ENCODE results near the gene HSD17B2.

- no peak for TF ChIP-seq POLR2A (IDR thresholded peaks at IDR 0.05)
- no peak for TF ChIP-seq CTCF (IDR thresholded peaks at IDR 0.05)
Measured at GRCh38 chr16:82047787-82048186, 12.7 kb downstream of the HSD17B2 start.
